ENCODE measurements around the gene ZCCHC24.
"Not testable (repeated sequence)": the region's sequence is repeated elsewhere in the genome, so short reads cannot be mapped to it uniquely, and the experiment has no call there.

Gene ZCCHC24

DNA sequence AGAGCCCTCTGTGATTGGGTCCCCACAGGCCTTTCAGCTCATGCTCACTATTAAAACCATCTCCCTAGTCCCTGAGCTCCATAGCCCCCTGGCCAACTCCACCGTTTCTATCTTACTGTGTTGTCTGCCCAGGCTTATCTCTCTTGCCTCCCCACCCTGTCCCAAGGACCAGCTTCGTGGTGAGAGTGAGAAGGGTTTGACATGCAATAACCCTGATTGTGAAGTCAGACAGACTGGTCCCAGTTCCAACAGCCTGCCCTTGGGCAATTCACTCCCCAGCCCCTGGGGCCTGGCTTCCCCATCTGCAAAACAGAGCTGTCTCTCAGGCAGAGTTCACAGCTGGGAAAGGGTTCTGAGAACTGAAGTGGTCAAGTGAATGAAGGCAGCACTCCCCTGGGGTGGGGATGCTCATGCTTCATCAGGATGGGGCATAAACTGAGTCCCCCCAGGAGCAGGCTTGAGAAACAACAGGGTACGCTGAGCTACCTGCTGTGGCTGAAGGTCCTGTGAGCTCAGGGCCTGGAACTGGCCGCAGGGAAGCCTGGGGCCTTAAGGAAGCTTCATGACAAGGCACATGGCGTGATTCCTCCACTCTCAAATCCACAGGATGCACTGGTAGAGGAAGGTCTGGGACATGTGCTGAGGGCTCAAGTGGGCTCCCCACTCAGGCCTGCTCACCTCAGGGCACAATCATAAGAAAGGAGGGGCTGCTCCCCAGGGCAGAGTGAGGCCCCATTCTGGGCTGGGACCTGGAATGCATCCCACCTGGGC, 100.0 kb downstream of the ZCCHC24 start:
- DNase-seq = no peak

DNA sequence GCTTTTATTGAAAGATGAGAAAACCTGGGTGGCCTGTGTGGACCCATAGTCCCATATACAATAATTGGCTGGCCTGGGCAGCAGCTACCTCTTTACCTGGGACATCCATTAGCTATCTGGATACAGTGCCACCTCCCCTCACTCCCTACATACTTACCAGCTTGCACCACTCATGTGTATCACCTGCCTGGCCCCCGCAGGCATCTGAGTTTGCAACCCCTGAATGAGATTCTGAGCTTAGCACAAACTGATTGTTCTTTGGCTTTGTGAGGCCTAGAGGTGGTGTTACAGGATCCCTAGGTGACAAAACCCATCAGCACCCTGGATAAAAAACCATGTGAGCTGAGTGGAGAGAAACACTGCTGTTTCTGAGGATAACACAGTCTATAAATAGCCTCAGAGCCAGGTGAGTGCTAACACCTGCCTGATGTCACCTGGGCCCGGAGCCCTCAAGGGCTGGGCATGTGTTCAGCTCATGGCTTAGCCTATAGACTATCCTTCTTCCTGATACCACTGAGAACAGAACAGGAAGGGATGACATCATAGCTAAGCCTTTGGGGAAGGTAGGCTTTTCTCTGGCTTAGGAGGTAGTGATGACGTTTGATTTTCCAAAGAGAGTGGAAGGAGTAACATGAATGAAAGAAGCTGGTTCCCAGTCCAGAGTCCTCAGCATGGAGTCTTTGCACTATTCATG, 100.8 kb downstream of the ZCCHC24 start:
- no peak for DNase-seq

DNA sequence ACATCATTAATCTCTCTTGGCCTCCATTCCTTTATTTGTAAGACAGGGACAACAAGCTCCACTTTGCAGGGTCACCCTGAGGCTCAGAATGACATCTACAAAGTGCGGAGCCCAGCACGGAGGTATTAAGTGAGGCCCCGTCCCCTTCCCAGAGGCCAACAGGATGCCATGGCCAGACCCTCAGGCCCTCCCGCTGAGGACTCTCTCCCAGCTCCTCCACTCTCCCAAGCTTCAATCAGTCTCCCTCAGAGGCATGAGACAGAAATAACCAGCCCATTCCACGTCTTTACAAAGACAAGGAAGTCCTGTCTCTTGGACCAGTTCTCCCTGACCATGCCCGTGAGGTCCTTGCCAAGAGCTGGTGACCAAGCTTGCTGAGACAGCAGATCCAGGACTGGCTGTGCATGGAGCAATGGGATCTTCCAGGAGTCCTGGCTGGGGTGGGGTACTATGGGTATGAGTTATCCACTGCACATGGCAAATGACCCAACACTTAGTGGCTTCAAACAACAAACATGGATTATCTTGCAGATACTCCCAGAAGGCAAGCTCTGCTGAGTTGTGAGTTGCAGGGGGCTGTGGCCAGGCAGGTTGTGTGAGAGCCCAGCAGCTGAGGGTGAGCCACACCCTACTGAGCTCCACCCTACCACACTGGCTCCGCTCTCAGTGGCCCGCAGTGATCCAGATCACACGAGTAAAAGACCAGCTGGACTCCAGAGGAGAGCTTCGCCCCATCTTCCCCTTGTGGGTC, 102.4 kb downstream of the ZCCHC24 start:
- DNase-seq = no peak

DNA sequence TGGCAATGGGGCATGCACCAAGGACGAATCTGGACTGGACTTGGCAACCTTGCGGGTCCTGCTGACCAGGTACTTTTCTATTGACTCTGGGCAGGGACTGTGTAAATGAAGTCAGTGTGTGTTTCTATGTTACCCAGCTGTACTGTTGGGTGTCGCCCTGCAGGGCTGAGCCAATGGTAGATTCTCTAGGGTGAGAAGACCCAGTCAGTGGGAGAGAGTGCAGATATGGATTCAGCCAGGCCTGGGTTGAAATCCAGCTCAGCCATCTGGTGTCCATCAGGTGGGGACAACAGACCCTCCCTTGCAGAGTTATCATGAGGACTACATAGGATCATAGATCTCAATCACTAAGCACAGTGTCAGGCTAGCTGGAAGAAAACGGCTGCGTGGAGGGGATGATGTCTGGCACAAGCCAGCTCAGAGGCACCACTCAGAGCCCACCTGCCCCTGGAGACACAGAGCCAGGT, 103.1 kb downstream of the ZCCHC24 start:
- no peak for DNase-seq

DNA sequence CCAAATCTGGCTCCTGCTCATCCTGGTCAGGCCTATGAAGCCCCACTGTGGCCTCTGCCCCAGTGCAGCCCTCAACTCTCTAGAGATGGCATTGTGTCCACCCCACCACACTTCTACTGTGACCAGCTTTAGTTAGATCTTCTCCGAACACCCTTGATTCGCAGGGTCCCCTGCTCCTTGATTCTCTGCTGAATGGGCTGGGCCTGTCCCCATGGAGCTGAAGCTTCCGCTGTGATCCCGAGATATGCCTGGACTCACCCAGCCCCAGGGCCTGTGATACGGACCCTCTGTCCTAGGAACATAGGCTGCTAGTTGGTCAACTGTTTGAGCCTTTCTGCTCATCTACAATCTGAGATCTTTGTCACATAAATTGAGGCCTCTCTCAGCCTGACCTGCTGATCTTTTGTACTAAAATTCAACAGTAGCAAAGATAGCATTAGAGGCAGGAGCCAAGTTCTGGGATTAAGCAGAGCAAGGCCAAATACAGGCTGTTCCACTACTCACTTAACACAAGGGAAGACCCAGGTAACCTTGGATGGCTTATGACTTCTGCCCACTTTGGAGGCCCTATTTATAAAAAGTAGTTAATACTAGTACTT, 104.7 kb downstream of the ZCCHC24 start:
- no peak for DNase-seq

DNA sequence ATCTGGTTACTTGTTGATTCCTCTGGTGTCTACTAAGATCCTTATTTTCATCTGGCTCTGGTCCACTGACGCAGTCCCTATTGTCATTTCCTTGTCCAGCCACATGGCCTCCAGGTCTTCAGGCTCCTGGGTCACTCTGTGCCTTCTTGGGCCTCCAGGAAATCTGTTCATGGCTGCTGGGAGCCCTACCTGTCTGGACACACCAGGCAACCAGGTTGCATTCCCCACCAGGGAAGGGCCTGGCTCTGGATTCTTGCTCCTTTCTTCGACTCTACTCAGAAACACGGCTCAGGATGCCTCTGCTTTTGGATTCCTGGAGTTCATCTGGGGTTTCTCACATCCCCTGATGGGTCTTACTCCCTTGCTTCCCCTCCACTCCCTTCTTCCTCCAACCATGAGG, 106.2 kb downstream of the ZCCHC24 start:
- DNase-seq = no peak

DNA sequence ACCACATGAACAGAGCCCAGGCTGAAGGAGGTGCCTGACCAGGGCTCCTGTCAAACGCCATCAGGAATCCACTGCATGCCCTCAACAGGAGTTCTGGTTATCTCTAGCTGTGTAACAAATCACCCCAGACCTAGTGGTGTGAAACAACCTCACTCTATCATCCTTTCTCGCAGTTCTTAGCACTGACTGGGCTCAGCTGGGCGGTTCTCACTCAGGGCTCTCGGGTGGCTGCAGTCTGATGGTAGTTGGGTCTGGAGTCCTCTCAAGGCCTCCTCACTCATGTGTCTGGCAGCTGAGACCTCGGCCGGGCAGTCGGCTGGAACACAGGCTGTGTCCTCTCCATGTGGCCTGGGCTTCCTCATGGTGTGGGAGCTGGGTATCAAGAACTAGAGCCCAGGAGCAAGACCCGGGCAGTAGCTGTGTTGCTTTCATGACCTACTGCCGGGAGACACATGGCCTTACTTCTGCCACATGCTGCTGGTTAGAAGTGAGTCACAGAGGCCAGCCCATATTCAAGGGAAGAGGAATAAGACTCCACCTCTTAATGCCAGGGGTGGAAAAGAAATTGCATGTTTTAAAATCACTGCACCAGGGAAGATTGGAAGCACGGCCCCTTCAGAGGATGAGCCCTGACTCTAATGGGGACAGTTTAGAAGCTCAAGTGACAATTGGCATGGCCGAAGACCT, 107.5 kb downstream of the ZCCHC24 start:
- DNase-seq = not testable (repeated sequence)

DNA sequence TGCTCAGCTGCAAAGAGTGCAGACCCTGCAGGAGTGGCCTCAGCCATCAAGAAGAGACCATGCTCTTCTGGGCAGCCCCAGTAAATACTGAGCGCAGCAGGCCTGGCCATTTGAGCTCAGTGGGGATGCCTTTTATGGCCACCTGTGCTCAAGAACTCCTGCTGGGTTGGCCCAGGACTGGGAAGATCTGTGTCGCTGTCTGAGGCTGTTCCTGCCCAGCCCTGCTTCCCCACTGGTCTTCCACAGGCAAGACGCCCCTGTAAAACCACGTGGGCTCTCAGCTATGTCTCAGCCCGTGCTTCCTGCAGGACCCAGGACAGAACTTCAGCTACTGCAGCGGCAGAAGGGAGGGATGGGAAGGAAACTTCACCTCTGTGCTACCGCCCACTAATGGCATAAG, 108.7 kb downstream of the ZCCHC24 start:
- no peak for DNase-seq

DNA sequence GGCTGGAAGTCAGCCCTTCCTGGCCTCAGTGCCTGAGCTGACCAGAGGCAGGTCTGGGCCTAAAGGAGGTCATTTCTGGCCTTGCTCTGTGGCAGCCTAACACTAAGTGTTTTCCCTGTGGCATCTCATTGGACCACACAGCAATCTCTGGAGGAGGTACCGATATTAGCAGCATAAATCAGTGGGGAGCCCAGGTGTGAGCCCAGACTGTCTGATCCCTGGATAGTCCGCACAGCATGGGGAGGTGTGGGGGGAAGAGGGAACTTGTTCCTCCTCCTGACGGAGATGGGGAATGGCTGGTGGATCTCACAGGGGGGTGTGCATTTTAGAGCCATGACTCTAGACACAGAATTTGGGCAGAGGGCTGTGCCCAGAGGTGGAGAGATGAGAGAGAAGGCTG, 109.1 kb downstream of the ZCCHC24 start:
- DNase-seq = no peak

DNA sequence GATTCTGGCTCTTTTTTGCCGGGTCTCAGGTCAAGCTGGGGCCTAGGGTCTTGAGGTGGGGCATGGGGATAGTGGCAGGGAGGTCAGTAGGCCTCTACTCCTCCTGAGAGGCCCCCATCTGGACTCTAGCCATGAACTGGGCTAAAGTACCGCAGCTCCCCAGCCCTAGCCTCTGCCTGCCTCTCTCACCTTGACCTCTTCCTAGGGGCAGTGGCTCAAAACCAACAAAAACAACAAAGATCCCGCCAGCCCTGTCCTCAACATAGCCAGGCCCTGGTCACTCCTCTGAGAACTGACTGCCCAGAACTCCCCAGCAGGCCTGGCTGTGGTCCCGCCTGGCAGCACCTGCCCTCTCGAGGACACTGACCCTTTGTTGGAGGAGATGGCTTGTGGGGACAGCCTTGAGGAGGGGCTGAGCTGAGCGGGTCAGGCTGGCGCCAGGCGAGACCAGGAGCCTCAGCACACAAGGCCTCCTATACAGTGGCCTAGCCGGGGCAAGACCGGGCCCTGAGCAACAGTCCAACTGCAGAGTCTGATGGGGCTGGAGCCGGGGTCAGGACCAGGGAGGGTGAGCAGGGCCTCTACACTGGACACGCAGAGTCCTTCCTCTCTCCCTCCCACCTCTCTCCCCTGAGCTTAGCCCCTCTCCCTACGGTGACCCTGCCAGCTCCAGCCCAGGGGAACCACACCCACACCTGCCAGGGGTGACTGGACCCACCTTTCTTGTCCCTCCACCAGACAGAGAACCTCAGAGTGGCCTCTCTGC, 109.8 kb downstream of the ZCCHC24 start:
- DNase-seq = no peak

DNA sequence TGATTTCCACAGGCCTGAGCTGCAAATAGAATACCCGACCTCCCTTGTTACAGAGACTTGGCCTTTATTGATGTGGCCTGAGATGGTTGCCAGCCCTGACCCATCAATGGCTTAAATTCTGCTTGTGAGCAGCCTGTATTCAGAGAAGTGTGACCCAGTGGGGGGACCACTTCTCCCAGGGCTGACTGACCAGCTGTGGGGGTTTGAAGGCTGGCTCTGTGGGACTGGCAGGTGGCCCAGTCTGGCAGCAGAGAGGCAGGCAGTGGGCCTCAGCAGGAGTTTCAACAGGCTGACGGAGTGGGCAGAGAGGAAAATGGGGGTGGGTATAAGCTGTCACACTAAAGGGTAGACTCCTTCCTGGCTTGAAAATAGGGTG, 110.3 kb downstream of the ZCCHC24 start:
- DNase-seq = no peak

DNA sequence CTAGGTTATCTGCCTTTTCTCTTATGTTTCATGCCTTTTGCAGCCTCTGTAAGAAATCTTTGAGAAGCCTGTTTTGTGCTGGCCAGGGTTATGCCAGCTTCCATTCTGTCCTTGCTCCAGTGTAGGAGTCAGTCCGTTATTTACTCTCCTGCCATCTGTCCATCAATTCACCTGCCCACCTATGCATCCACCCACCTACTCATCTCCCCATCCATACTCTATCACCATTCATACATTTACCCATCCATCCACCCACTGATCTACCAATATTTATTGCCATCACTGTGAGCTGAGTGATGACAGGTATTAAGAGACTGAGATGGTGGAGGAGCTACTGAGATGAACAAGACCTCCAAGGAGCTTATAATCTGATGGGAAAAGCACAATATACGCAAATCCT, 110.9 kb downstream of the ZCCHC24 start:
- no peak for DNase-seq

DNA sequence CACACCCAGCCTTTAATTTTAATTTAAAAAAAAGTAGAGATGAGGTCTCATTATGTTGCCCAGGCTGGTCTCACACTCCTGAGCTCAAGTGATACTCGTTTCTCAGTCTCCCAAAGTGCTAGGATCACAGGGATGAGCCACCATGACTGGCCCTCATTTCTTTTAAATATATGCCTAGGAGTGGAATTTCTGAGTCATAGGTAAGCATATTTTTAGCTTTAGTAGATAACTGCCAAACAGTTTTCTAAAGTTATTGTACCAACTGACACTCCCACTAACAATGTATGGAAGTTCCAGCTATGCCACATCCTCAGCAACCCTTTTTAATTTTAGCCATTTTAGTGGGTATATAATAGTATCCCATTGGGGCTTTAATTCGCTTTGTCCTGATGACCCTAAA, 111.9 kb downstream of the ZCCHC24 start:
- peak; percentile 75 for DNase-seq

DNA sequence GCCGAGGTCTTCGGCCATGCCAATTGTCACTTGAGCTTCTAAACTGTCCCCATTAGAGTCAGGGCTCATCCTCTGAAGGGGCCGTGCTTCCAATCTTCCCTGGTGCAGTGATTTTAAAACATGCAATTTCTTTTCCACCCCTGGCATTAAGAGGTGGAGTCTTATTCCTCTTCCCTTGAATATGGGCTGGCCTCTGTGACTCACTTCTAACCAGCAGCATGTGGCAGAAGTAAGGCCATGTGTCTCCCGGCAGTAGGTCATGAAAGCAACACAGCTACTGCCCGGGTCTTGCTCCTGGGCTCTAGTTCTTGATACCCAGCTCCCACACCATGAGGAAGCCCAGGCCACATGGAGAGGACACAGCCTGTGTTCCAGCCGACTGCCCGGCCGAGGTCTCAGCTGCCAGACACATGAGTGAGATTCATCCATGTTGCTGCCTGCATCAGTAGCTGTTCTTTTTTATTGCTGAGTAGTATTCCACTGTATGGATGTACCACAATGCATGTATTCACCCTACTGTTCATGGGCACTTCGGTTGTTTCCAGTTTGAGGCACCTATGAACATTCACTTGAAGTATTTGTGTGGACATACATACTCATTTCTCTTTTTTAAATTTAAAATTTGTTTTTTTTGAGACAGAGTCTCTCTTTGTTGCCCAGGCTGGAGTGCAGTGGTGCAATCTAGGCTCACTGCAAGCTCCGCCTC, 112.7 kb downstream of the ZCCHC24 start:
- DNase-seq = not testable (repeated sequence)

Measured in fibroblast of skin of abdomen (primary cell).